GM21786 (cell line): Measurements from ENCODE around the gene PLCH1.
"Not testable (repeated sequence)": the region's sequence is repeated elsewhere in the genome, so short reads cannot be mapped to it uniquely, and the experiment has no call there.

ENCODE experiments used
- ATAC-seq: cut with Tn5 transposase; IDR thresholded peaks from one replicate; pipeline ENCODE4 v1.9.1; 2021; ENCODE audit not compliant: unreplicated experiment

PLCH1 gene

GRCh38 chr3:155425396-155425795, 319.5 kb downstream of the PLCH1 start:
- no peak for ATAC-seq

DNA sequence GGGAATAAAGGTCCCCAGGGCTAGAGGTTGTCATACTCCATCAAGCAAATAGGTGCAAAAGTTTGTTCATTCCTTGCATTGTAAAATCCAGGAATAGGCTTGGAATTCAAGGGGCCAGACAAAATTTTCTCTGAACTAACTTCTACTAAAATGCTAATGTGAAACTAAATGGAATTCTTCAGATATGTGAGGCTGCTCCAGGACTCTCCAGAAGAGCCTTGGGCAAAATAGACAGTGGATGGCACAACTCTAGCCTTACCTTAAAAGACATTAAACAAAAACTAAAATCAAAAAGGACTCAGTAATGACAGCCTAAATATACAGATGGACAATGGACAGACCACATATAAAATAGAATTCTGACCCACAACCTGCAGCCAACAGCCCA, 320.6 kb downstream of the PLCH1 start:
- ATAC-seq = no peak

DNA sequence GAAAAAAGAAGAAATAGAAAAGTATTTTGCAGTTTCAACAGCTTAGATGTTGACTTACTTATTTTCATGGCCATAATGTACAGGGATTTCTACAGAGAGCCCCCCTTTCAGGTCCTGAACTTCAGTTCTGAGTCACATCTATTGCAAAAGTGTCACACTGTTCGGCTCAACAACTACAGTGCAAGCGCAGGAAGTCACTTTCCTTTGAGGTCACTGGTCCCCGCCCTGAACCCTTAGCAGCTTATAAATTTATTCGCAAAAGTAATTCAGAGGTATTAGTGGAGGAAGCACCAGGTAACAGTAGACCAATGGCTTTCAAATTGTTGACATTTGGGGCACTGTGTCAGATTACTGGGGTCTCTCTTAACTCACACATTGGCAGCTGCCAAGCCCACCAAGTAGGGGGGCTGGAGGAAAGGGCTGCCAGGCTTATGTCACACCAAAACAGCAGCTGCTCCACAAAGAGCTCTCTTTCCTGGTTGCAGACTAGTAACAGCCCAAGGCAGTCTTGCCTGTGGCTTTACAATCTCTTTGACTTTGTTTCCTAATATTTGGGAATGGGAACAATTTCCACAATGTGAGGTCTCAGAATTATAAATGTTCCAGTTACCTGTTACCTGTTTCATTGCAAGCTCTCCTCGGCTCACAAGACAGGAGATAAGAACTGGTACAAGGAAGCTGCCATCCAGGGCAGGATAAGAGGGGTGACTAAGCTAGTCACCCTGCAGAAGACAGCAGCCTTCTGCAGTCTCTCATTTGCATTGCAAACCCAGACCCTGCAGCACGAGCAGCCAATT, 321.1 kb downstream of the PLCH1 start:
- ATAC-seq = no peak

DNA sequence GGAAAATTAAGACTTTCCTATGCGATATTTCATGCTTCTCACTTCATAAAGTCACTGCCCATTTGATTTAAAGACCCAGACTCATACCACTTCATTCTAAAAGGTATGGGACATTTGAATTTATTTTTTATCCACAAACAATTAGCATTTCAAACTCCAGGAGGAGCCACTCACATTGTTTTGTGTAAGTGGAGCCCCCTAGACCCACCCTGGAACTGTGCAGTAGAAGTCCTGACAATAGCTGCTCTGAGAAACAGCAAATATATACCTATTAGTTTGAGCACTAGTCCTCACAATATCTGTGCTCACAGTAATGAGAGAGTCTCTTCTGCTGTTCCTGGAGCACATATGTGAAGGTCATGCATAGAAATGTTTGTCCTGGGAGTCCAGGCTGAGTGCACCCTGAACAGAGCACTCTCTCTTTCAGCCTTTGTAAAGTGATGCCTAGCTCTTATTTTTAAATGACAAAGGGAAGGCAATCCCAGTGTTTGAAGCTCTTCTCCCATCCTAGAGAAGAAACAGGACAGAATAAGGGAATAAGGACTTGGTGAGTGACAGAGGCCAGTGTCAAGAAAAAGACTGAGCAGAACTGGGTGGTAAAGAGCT, 323.9 kb downstream of the PLCH1 start:
- no peak for ATAC-seq

DNA sequence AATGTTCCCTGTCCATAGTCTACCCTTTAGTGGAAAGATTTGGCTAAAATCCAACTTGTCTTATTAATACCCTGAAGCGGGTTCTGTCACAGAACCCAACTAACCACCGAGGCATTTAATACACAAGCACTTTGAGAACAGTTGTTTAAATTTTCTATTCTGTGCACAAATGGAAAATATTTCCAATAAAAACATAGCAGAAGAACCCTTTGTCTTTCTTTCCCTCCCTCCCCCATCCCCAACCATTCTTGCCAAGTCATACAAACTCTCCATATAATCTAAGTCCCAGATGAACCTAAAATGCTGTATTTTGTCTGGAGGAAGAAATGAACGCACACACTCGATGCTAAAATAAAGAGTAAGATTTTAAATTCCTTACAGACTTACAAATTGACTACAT, 324.5 kb downstream of the PLCH1 start:
- no peak for ATAC-seq

DNA sequence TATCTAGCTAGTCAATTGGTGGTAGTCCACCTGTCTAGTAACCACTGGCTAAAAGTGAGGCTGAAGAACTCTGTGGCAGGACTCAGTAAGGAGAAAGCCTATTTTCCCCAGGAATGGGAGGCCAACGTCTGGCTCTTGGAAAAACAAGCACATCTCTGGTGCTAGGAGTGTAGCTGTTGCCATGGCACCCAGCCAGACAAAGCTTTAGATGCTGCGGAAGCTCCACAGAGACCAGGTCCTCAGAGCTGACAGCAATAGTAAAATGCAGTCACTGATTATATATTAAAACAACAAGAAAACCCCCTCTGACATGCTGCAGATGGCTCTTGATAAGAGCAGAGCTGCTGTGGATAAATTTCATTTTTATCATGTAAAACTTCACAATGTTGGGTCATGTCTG, 326.5 kb downstream of the PLCH1 start:
- ATAC-seq = no peak

DNA sequence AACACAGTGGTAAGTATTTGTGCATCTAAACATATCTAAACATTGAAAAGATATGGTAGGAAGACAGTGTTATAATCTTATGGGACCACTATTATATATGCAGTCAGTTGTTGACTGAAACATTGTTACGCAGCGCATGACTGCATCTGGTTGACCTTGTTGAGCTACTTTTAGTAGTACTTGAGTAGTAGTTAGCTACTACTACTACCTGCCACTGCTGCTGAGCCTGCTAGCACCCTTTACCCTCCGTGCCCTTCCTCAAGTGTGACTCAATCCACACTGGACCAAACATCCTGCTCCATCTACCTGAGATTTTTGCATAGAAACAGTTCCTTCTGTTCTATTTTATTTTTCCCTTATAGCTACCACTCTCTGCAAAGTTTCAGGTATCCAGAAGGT, 327.8 kb downstream of the PLCH1 start:
- ATAC-seq = no peak

DNA sequence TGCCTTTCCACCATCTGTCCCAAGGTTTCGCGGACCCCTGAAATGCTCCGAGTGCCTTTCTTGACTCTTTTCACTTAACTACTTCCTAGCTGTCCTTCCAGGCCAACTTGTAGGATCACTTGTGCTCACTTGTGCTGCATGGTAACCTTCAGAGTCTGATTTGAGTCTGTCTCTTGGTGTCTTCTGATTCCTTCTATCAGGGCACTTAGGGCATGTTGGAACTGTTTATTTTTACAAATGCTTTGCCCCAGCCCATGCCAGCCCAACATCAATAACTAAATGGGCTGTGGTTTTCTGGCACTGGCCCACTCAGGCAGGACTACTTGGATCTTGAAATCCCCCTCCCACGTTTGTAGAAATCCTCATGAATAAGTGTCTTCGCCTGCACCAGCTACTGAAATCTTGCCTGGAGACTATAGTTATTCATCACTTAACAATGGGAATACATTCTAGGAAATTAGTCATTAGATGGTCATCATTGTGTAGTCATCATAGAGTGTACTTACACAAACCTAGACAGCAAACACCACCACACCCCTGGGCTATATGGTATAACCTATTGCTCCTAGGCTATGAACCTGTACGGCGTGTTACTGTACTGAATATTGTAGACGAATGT, 328.3 kb downstream of the PLCH1 start:
- no peak for ATAC-seq

- no peak for ATAC-seq
These were observed 332.0 kb downstream of the PLCH1 start for GRCh38 chr3:155412904-155413303.

DNA sequence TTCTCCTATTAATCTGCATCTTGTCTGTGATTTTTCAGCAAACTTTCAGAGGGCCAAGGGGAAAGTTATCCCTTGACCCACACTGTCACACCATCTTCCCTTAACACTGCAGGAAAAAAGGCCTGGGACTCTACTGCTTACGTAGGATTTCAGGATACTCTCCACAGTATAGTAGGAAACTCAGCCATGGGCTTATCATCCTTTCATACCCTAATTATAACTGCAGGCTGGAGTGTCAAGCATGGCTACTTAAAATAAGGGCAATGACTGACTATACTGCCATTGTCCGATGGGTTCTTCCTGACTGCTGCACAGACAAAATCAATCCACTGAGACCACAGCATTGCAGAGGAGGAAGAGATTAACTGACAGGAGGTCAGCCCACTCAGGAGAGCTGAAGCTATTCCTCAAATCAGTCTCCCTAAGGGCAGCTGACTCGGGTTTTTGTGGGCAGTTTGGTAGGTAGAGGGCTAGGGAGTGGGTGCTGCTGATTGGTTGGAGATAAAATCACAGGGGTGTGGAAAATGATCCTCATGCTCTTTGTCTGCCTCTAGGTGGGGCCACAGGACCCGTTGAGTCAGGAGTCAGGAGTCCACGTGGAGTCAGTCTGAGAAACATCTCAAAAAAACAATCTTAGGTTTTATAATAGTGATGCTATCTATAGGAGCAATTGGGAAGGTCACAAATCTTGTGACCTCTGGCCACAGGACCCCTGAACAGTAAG, 333.2 kb downstream of the PLCH1 start:
- no peak for ATAC-seq

GRCh38 chr3:155409336-155409735, 335.5 kb downstream of the PLCH1 start:
- ATAC-seq = no peak

- no peak for ATAC-seq
These were observed 336.9 kb downstream of the PLCH1 start for GRCh38 chr3:155407971-155408370.

- no peak for ATAC-seq
These were observed 337.5 kb downstream of the PLCH1 start for GRCh38 chr3:155407331-155407730.

- ATAC-seq = no peak
These were observed 340.4 kb downstream of the PLCH1 start for GRCh38 chr3:155404486-155404885.

GRCh38 chr3:155402656-155403055, 342.2 kb downstream of the PLCH1 start:
- no peak for ATAC-seq

DNA sequence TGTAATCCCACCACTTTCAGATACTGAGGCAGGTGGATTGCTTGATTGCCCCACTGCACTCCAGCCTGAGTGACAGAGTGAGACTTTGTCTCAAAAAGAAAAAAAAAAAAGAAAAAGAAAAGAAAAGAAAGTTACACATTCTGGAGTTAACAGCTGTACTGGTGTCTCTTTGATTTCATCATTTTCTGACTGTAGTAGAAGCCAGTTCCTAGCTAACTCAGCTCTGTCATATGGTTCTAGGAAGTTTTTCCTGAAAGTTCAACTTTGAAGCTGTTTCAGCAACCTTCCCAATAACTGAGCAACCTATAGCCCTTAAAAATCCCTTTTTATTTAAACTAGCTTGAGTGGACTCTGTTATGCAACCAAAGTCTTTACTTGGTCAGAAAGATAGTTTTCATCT, 346.8 kb downstream of the PLCH1 start:
- no peak for ATAC-seq

GRCh38 chr3:155394896-155395295, 350.0 kb downstream of the PLCH1 start:
- not testable (repeated sequence) for ATAC-seq

GRCh38 chr3:155394240-155394639, 350.6 kb downstream of the PLCH1 start:
- no peak for ATAC-seq

- ATAC-seq = no peak
These were observed 351.6 kb downstream of the PLCH1 start for GRCh38 chr3:155393316-155393715.

GRCh38 chr3:155392138-155392537, 352.7 kb downstream of the PLCH1 start:
- no peak for ATAC-seq

DNA sequence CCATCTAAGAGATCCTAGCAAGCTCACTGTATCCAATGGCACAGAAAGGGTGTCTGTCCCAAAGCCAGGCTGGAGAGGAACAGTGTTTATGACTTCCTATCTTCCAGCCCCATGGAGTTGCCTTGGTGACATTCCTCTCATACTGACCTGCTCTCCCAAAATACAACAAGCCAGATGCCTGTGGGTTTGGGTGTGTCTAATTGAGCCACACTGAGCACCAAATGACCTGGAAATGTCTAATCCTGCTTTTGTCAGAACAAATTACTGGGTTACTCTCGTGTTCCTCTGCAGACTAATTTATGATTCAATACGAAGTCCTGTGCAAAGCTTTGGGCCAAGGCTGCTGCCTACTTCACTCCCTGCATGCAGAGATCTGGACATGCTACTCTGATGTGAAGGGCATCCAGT, 353.3 kb downstream of the PLCH1 start:
- ATAC-seq = no peak

DNA sequence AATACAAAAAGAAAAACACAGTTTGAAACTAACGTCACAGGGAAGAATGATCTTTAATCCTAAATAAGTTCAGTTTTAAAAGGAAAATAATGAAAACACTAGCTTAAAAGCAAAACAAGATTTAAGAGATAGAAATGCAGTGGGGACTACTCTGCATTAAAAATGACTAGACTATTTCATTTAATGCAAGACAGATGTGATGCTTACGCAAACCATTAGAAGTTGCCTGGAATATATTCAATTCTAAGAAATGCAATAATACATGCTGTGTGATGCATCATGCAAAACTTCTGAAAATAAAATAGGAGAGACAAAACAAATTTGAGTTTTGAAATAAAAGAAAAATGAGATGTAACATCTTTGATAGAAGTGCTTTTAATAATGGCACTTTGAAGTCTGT, 353.8 kb downstream of the PLCH1 start:
- ATAC-seq = no peak
